RWPE1 (cell line): Measurements from ENCODE around the gene PPP1R10.

Source experiments
- CTCF ChIA-PET: fragments of 350-600 bp; sonication (Branson Sonifier 250); formaldehyde crosslinking; extraction: SDS; loops from one replicate; lab custom pipeline; 2021; lab: Yijun Ruan, JAX
- POLR2A ChIA-PET: fragments of 400-600 bp; formaldehyde crosslinking; extraction: SDS; loops from one replicate; lab custom pipeline; 2020; ENCODE audit warnings: antibody characterized with exemption; ENCODE audit not compliant: low non-redundant PET; lab: Yijun Ruan, JAX
- DNase-seq: peaks from one replicate; pipeline ENCODE4 v3.0.0; 2012; ENCODE audit warnings: low spot score
- H3K27ac ChIP-seq: fragments of 450-650 bp; 2 replicates; pipeline ENCODE4 v1.5.1; 2017
- TF ChIP-seq, protein P1 (sequence below): fragments of 450-650 bp; conservative IDR thresholded peaks from 2 replicates; pipeline ENCODE4 v1.5.1; 2017; ENCODE audit warnings: low read depth, mild to moderate bottlenecking

Gene PPP1R10

GRCh38 chr6:30644769-30645168 lies 27.7 kb upstream of the PPP1R10 start:
- DNase-seq = no peak
- POLR2A ChIA-PET = no interaction called here
- CTCF ChIA-PET = no interaction called here
- no peak overlapping the region for H3K27ac ChIP-seq
- TF ChIP-seq, protein P1, sequence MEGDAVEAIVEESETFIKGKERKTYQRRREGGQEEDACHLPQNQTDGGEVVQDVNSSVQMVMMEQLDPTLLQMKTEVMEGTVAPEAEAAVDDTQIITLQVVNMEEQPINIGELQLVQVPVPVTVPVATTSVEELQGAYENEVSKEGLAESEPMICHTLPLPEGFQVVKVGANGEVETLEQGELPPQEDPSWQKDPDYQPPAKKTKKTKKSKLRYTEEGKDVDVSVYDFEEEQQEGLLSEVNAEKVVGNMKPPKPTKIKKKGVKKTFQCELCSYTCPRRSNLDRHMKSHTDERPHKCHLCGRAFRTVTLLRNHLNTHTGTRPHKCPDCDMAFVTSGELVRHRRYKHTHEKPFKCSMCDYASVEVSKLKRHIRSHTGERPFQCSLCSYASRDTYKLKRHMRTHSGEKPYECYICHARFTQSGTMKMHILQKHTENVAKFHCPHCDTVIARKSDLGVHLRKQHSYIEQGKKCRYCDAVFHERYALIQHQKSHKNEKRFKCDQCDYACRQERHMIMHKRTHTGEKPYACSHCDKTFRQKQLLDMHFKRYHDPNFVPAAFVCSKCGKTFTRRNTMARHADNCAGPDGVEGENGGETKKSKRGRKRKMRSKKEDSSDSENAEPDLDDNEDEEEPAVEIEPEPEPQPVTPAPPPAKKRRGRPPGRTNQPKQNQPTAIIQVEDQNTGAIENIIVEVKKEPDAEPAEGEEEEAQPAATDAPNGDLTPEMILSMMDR = no peak

- no peak for DNase-seq
- no peak overlapping the region for H3K27ac ChIP-seq
- TF ChIP-seq, protein P1 = no peak
- ChIA-PET POLR2A (no interaction called here), CTCF (no interaction called here)
Observed at GRCh38 chr6:30643656-30644055, 26.6 kb upstream of the PPP1R10 start.

- DNase-seq = no peak
- POLR2A ChIA-PET = interaction anchor here (0.6 to 1.2 kb wide), 2 partner anchors 12 to 24 kb away, joined by 3 read pairs; partner anchors contain the start of gene PPP1R10
- CTCF ChIA-PET = interaction anchor here (0.6 to 0.8 kb wide), 4 partner anchors 15 to 88 kb away, joined by 3 to 4 read pairs (median 4); no protein-coding TSS in a partner anchor
- TF ChIP-seq, protein P1 = no peak
- H3K27ac ChIP-seq = no peak overlapping the region
Observed at GRCh38 chr6:30641048-30641447, 24.0 kb upstream of the PPP1R10 start.

DNA sequence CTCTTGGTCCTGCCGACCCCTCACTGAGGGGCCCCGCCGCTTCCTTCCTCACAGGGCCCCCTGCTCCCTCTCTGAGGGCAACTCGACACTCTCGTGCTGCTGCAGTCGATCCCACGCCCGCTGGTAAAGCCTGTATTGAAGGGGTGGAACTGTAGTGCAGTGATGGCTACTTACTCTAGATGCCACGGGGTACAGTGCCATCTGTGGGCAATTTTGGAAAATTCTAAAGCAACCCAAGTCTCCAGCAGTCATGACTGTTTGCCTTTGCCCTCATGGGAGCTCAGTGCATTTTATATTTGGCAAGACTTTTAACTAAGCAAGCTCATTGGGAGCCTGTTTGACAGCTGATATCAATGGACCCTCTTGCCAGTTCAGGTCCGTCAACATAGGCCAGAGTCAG lies 23.4 kb upstream of the PPP1R10 start:
- DNase-seq = no peak
- ChIA-PET CTCF (interaction anchor here (0.6 to 0.8 kb wide), 2 partner anchors 14 to 89 kb away, joined by 3 to 4 read pairs; no protein-coding TSS in a partner anchor), POLR2A (interaction anchor here (1.2 kb wide), 1 partner anchor 12 kb away, joined by 3 read pairs; no protein-coding TSS in a partner anchor)
- TF ChIP-seq, protein P1 = no peak
- no peak overlapping the region for H3K27ac ChIP-seq

GRCh38 chr6:30635834-30636233 lies 18.8 kb upstream of the PPP1R10 start:
- CTCF ChIA-PET = no interaction called here
- H3K27ac ChIP-seq = no peak overlapping the region
- TF ChIP-seq, protein P1 = no peak
- POLR2A ChIA-PET = no interaction called here
- no peak for DNase-seq

DNA sequence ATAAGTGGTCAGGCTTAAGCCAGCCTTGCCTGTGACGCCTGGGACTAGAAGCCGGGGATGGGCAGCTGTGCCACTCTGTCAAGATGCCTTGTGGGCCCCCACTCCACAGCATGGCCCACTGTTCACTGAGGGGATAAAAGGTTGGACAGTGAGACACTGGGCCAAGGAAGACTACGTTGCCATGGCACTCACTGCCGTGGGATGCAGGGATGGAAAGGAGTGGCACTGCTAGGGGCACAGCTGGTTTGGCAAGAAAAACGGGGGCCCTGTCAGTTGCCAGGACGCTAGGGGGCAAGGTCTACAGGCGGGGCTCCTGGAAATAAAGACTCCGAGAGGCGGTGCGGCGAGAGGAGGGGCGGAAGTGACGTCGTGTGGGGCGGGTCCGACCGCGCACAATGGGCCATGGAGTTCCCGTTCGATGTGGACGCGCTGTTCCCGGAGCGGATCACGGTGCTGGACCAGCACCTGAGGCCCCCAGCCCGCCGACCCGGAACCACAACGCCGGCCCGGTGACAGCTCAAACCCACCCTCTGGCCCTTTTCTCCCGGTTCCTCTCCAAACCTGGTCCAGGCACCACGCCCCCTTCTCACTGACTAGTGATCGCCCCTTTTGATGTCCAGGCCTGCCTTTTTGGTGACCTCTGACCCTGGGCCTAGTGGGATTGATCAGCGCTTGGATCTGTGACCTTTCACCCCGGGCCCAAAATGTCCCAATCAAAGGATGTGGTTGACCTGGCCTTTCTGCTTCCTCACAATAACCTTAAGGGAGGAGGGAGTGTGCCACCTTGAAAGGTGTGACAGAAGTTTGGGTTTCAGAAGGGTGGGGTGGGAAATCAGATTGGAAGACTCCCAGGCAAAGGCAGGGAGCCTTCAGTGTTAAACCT lies 9.7 kb upstream of the PPP1R10 start, which contains the start of gene ATAT1:
ATAT1 (plus strand) TSS at position 391 of the 883 bp plus-strand sequence.
- TF ChIP-seq, protein P1 = no peak; the same call in 1 of the 2 replicates
- H3K27ac ChIP-seq = peak within 1 kb of the TSS; percentile 78
- POLR2A ChIA-PET = no interaction called here
- peak; percentile 91 for DNase-seq
- CTCF ChIA-PET = interaction anchor here (0.7 kb wide), 2 partner anchors 13 to 14 kb away, joined by 4 read pairs; no protein-coding TSS in a partner anchor
